Psoas muscle (tissue), 8 donors: ENCODE measurements around the gene CPSF2. TPM values are rescaled to one million over a fixed set of nuclear protein-coding genes. Genes with fewer than 3 reads are reported as not detected.

ENCODE experiments used
- ATAC-seq, 4 donors: fragments of 200-7000 bp; cut with Tn5 transposase; one replicate each; pipeline ENCODE4 v1.9.1; 2020; ENCODE audit warnings: moderate library complexity in 3 of 4, mild to moderate bottlenecking in 2 of 4
- DNase-seq, 2 donors: peaks; one replicate each; pipeline ENCODE4 v3.0.0-alpha.2; 2020
- H3K27ac ChIP-seq: fragments of 200-600 bp; one replicate; pipeline ENCODE4 v1.8.0; 2022
- H3K27me3 ChIP-seq, 3 donors: fragments of 200-600 bp in 1 of 3; one replicate each; pipeline versions ENCODE4 v1.6.1 to v1.8.0; 2013 to 2022; ENCODE audit warnings: low read length in 2 of 3, mild to moderate bottlenecking in 2 of 3, moderate library complexity in 1 of 3; ENCODE audit not compliant: insufficient read depth in 3 of 3
- H3K36me3 ChIP-seq, 2 donors: fragments of 200-600 bp in 1 of 2; one replicate each; pipeline versions ENCODE4 v1.6.1 to v1.8.0; 2013 to 2022; ENCODE audit warnings: low read depth in 1 of 2, mild to moderate bottlenecking in 1 of 2, moderate library complexity in 1 of 2; ENCODE audit not compliant: insufficient read depth in 1 of 2
- H3K4me1 ChIP-seq: fragments of 200-600 bp; one replicate; pipeline ENCODE4 v1.8.0; 2022
- H3K4me3 ChIP-seq: fragments of 200-600 bp; one replicate; pipeline ENCODE4 v1.8.0; 2022; ENCODE audit warnings: mild to moderate bottlenecking
- H3K9me3 ChIP-seq: fragments of 200-600 bp; one replicate; pipeline ENCODE4 v1.8.0; 2022
- WGBS, 3 donors: extraction: QIAGEN DNeasy Blood & Tissue Kit; methylation state at CpG; one replicate each; pipeline versions ENCODE4 v1.1.6 to v1.1.7; 2013; 5-methylcytosine and 5-hydroxymethylcytosine counted together
- intact Hi-C, 2 donors: fragments of 100-400 bp; cut with DNase I; formaldehyde crosslinking; loops; one replicate each; pipeline versions ENCODE4 v1.11.0 to v1.14.2; 2022
- polyA plus RNA-seq, 3 donors: library from polyadenylated mRNA; stranded (reverse); fragments of 200-250 nt; gene quantifications; one replicate each; pipeline ENCODE4 v1.2.3, GENCODE V29; 2013
- total RNA-seq, 4 donors: library from RNA; stranded (reverse); fragmentation: NEBNext Ultra II Directional in 2 of 4; extraction: Animal tissue kit (Norgen Biotek cat#: 25700) in 2 of 4; gene quantifications; one replicate each; pipeline versions ENCODE4 v1.2.1 to v1.2.4, GENCODE V29; 2021 to 2023
- TF ChIP-seq, protein P1 (sequence below): fragments of 200-600 bp; IDR thresholded peaks from one replicate; pipeline ENCODE4 v1.8.0; 2022; ENCODE audit warnings: antibody characterized with exemption
- donor health status: healthy with polysubstance abuse.
- donor health status: DM: no; HTN: no; CAD: no; lungs with moderate emphysema.
- donor health status: Bipolar disorder and iron deficiency.
- donor health status: healthy.
- donor health status: DM: yes; HTN: yes; CAD: no.
- donor health status: DM: no; HTN: no; CAD: no.
- donor health status: DM: no; HTN: no; CAD: no.
- donor health status: DM: yes; HTN: yes; CAD: no.

CPSF2 gene
- total and polyA plus RNA-seq, 7 donors, result 12.7 to 69.0 (median 58.1) TPM

GRCh38 chr14:92099802-92100201, 22.0 kb upstream of the CPSF2 start:
- no peaks in the 10 kb centered on the region for H3K27me3 ChIP-seq

GRCh38 chr14:92103363-92103989, 18.3 kb upstream of the CPSF2 start:
- H3K9me3 ChIP-seq, result no peaks in the 10 kb centered on the region
- H3K4me3 ChIP-seq, result no peak overlapping the region
- peaks cover 12% of the 10 kb centered on the region for H3K4me1 ChIP-seq
- intact Hi-C loops, result no loop called here
- WGBS, 3 donors, result 86 to 89% (median 89%) methylated on average over 7 of the region's 7 CpGs
- DNase-seq (no peak), ATAC-seq (no peak)
- H3K27me3 ChIP-seq, result no peaks in the 10 kb centered on the region
- TF ChIP-seq, protein P1, sequence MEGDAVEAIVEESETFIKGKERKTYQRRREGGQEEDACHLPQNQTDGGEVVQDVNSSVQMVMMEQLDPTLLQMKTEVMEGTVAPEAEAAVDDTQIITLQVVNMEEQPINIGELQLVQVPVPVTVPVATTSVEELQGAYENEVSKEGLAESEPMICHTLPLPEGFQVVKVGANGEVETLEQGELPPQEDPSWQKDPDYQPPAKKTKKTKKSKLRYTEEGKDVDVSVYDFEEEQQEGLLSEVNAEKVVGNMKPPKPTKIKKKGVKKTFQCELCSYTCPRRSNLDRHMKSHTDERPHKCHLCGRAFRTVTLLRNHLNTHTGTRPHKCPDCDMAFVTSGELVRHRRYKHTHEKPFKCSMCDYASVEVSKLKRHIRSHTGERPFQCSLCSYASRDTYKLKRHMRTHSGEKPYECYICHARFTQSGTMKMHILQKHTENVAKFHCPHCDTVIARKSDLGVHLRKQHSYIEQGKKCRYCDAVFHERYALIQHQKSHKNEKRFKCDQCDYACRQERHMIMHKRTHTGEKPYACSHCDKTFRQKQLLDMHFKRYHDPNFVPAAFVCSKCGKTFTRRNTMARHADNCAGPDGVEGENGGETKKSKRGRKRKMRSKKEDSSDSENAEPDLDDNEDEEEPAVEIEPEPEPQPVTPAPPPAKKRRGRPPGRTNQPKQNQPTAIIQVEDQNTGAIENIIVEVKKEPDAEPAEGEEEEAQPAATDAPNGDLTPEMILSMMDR, result no peak
- H3K27ac ChIP-seq, result no peak overlapping the region
- no peaks in the 10 kb centered on the region for H3K36me3 ChIP-seq

More at GRCh38 chr14:92099802-92100201, 22.0 kb upstream of the CPSF2 start:
- peaks cover 0 to 20% of the 10 kb centered on the region in 2 donors for H3K36me3 ChIP-seq
- DNase-seq (no peak), ATAC-seq (no peak)
- H3K27ac ChIP-seq, result no peak overlapping the region
- H3K4me3 ChIP-seq, result no peak overlapping the region
- peaks cover 8% of the 10 kb centered on the region for H3K4me1 ChIP-seq
- intact Hi-C loops, result no loop called here
- TF ChIP-seq, protein P1, result no peak
- no peaks in the 10 kb centered on the region for H3K9me3 ChIP-seq

DNA sequence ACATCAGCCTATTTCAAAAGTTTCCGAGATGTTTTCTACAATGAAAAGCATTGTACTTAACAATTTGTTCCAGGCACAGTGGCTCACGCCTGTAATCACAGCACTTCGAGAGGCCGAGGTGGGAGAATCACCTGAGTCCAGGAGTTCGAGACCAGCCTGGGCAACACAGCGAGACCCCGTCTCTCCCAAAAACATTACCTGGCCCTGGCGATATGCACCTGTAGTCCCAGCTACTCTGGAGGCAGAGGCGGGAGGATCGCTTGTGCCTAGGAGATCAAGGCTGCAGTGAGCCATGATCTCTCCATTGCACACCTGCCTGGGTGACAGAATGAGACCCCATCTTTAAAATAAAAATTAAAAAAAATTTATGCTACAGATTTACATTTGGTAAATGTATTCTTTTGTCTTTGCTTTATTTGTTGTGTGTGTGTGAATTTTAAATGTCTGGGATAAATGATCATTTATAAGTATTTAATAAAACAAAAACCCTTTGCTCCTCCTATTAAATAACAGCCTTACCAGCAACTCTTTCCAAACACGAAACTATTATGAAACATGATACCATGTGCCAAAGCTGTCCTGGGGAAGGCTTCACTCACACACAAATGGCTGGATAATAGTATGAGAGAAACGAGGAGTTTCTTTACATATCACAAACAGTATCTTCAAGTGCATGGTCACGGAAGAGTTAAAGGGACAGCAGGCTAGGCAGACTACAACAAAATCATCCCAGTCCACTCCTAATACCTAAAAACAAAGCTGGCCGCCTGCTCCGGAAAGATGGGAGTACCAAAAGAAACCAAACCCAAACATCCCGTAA, 16.5 kb upstream of the CPSF2 start:
- DNase-seq (no peak), ATAC-seq (peak in 1 of 4 donors; percentile 3)
- peaks cover 12% of the 10 kb centered on the region for H3K4me1 ChIP-seq
- no peaks in the 10 kb centered on the region for H3K9me3 ChIP-seq
- intact Hi-C loops, result loop anchor here in 1 of 2 donors (5.0 kb wide), 1 partner anchor 63 kb away; the partner anchor contains the start of gene TRIP11
- H3K27ac ChIP-seq, result peak overlapping the region; percentile 91
- H3K4me3 ChIP-seq, result peak overlapping the region; percentile 97
- H3K27me3 ChIP-seq, result no peaks in the 10 kb centered on the region
- 41 to 50% (median 47%) methylated on average over 16 of the region's 16 CpGs for WGBS, 3 donors
- TF ChIP-seq, protein P1, result no peak
- H3K36me3 ChIP-seq, result no peaks in the 10 kb centered on the region

GRCh38 chr14:92105893-92106142, 16.0 kb upstream of the CPSF2 start:
- H3K4me1 ChIP-seq, result peaks cover 12% of the 10 kb centered on the region
- TF ChIP-seq, protein P1, result no peak
- WGBS, 3 donors, result 0 to 1% (median 0%) methylated on average over 10 of the region's 10 CpGs

More at GRCh38 chr14:92105893-92106142, 16.0 kb upstream of the CPSF2 start:
- DNase-seq (peak; percentile 56 to 79), ATAC-seq (peak; percentile 17 to 41 (median 20))
- Histone ChIP-seq H3K36me3 (no peaks in the 10 kb centered on the region), H3K4me3 (peak overlapping the region; percentile 97), H3K27ac (peak overlapping the region; percentile 91), H3K27me3 (no peaks in the 10 kb centered on the region), H3K9me3 (no peaks in the 10 kb centered on the region)
- intact Hi-C loops, result loop anchor here (2.0 to 5.0 kb wide), 2 partner anchors 64 to 65 kb away; partner anchors contain the start of gene TRIP11 (in 2 of the 2)
